GM20431 (cell line): ENCODE measurements around the gene MPC1.
"Not testable (repeated sequence)": the region's sequence is repeated elsewhere in the genome, so short reads cannot be mapped to it uniquely, and the experiment has no call there.

Source experiments
- in situ Hi-C: fragments of 300-500 bp; cut with MseI, MboI; formaldehyde crosslinking; loops from one replicate; pipeline ENCODE4 v1.15.0; 2020; ENCODE audit warnings: low sequenced_read_pairs; ENCODE audit not compliant: unreplicated experiment

MPC1 gene

DNA sequence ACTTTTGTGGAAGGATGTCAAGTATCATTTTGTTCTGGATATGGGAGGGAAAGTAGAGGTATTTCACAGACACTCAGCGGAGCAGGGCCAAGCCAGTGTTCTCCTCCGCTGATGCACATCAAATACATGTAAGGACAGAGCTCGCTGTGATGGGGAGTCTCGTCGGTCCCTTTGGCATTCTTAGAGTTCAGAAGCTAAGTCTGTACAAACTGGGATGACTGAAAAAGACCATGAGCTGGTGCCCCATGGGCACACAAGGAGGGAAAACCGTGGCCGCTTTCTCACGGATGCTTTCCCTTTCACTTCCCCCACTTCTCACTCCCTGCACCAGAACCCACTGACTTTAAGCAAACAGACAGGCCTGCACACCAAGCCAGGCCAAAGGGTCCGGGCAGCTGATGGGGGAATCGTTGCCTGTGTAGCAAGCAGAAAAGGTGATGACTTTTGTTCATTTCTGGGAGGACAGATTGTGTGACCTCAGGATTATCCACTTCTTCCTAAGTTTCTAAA is 27.7 kb upstream of the MPC1 start:
- in situ Hi-C loops: loop anchor here (25.0 kb wide), 1 partner anchor 123 kb away; no protein-coding TSS in a partner anchor

DNA sequence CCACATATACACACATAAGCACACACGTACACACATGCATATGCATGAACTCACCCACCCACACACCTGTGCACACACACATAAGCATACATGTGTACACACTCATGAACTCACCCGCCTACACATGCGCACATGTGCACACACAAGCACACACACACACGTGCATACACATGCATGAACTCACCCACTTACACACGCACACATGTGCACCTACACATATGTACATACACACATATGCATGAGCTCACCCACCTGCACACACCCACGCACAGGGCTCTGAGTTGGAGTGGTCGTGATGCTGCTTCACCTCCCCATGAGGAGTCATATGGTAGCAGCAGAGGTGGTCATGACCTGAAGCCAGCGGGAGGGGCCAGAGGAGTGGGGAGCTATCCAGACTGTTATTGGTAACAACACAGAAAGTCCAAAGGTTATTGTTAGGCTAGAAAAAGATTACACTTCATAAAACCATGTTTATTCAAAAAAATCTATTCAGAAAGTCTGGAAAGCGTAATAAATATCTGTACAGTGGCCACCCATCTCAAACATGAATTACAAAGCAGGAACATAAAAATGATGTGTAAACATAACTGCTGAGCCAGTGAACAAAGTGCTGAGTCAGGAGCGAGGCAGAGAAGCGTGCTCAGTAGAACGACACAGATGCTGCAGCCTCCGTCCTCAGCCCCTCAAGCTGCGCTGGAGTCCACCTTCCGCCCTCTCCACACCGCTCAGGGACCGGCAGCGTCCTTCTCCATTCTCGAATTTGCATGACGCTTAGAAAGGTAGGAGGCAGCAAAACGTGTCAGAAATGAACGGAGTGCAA is 26.4 kb upstream of the MPC1 start:
- in situ Hi-C loops: loop anchor here (25.0 kb wide), 1 partner anchor 122 kb away; no protein-coding TSS in a partner anchor

DNA sequence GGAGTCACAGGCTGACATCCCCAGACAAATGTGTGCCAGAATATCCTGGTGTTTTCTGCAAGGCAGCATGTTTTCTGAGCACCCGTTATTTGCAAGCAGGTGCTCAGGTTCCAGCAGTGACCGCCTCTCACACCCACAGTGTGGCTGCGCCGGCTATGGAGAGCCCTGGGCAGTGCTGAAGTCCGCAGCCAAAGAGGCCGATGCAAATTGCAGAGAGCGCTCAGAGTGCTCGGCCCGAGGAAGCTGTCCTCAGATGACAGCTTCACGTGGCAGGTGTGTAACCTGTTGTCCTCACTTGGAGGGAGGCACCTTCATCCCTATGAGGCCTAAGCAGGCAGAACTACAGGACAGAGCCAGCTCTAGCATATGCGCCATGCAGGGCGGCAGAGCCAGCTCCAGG is 23.5 kb upstream of the MPC1 start:
- in situ Hi-C loops: loop anchor here (25.0 kb wide), 1 partner anchor 119 kb away; no protein-coding TSS in a partner anchor

DNA sequence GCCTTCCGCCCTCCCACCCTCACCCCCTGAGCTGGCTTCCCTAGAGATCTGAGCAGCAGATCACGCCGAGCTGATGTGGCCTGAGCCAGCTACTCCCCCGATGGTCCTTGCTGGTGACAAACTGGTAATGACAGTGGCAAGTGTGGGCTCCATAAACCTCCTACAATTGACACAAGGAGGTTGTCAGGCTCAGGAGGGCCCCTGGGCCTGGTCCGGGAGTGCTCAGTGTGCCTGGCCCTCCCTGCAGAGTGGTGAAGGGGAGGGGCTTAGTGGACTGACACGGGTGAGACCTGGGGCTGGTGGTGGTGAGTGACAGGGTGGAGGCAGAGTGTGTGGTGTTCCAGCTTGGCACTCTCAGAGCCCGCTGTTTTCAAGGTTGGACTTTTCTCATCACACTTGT is 22.6 kb upstream of the MPC1 start:
- in situ Hi-C loops: loop anchor here (25.0 kb wide), 1 partner anchor 118 kb away; no protein-coding TSS in a partner anchor

DNA sequence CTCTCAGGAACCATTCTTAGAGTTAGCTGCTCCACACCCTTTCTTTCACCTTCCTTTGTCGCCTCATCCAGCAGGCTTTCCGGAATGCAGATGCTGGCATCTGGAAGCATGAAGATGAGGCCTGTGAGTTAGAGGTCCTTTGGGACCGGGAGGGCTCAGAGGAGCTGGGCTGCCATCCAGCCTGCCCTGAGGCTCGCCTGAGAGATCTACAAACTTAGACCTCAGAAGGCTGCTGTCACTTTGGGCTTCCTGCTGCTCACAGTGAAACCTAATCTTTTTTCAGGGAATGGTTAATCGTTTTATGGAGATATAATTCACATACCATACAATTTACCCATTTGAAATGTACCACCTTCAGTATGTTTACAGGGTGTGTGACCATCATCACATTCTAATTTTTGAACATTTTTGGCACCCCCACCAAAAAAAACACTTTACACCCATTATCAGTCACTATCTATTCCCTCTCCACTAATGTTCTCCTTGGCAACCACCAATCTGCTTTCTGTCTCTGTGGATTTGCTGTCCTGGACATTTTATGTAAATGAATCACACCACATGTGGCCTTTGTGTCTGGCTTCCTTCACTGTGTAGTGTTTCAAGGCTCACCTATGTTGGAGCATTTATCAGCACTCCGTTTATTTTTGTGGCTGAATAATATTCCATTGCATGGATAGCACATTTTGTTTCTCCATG is 20.0 kb upstream of the MPC1 start:
- in situ Hi-C loops: loop anchor here (25.0 kb wide), 1 partner anchor 115 kb away; no protein-coding TSS in a partner anchor

DNA sequence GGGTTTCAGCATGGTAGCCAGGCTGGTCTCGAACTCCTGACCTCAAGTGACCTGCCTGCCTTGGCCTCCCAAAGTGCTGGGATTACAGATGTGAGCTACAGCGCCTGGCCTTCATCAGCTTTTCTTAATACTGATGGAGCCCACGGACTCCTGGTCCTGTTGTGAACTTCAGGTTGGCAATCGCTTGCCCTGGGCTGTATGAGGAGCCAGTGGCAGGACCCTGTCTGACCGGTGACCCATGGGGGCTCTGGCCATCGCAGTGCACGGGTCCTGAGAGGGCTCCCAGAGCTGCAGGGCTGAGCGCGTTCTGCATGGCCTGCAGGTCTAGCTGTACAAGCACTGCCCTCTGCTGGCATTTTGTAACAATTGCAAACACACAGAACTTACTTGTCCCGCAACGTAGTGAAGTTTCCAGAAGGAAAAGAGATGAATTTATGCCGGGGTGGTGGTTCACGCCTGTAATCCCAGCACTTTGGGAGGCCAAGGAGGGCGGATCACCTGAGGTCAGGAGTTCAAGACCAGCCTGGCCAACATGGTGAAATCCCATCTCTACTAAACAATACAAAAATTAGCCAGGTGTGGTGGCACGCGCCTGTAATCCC is 18.0 kb upstream of the MPC1 start:
- in situ Hi-C loops: loop anchor here (25.0 kb wide), 1 partner anchor 113 kb away; no protein-coding TSS in a partner anchor

DNA sequence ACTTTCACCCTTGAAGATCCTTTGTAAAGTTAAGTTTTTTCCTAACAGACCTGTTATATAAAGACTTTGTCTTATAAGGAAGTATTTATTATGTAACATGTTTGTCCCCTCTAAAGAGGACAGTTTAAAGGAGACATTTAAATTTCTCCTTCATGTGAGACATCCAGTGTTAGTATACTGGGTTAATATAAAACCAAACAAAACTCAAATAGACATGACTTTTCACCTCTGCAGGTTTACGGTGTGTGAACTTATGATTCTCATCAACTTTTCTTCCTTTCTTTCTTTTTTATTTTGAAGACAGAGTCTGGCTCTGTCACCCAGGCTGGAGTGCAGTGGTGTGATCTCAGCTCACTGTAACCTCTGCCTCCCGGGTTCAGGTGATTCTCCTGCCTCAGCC is 17.4 kb upstream of the MPC1 start:
- in situ Hi-C loops: loop anchor here (25.0 kb wide), 1 partner anchor 113 kb away; no protein-coding TSS in a partner anchor

DNA sequence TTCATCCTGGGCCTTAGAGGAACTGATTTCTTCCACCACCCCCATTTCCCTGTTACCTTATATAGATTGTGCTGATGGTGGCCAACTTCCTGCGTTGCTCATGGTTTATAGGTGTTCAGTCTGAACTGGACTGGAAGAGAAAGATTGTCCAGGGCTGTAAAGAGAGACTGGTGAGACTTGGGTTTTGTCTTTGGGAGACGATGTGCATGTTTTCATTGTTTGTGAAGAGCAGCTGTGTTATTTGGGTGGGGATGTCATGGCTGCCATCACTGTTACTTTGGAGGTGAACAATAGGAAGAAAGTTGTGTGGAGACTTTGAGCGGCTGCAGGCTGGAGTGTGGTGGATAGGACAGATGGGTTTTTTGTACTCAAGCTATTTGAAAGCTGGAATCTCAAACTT is 15.6 kb upstream of the MPC1 start:
- in situ Hi-C loops: no loop called here

DNA sequence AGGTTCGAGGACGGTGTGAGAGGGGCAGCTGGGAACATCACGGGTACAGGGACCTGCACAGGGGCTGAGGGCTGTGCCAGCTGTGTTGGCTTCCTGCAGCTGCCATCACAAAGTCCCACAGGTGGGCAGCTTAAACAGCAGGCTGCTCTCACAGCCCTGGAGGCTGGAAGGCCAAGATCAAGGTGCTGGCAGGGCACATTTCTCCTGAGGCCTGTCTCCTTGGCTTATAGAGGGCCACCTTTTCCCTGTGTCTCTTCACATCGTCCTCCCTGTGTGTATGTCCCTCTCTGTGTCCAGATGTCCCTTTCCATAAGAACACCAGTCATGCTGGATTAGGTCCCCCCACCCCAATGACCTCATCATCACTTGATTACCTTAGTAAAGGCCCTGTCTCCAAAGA is 15.1 kb upstream of the MPC1 start:
- in situ Hi-C loops: no loop called here

DNA sequence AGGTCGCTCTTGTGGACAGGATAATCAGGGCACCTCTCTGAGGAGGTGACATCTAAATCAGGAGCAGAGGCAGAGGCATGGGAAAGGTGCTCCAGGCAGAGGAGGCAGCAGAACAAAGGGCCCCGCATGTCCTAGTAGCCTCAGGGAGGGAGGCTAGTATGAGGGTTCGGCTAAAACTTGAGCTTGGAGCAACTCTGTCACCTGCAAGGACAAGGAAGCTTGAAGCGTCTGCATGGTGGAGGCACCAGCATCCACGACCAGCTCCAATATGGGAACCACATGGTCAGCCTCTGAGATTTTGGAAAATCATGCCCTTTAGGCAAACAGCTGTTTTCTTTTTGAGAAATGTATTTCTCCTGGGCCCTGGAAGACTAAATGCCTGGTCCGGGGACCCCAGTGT is 13.0 kb upstream of the MPC1 start:
- in situ Hi-C loops: no loop called here

DNA sequence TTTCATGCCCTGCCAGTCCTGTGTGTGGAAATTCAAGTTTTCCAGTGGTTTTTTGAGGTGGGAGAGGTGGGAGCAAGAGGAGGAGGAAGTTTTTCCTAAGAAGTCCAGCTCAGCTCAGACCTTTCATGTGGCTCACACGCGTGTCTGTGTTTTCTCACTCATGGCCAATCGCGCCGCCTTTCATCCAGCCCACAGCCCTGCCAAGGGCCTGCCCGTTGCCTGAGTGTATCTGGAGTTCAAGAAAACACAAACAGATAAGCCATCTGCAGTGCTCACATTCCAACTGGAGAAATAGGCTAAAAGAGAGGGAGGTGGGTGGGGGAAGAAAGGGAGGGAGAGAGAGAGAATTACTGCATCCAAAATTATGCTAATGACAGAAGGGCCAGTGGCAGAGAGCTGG is 12.6 kb upstream of the MPC1 start:
- in situ Hi-C loops: no loop called here

DNA sequence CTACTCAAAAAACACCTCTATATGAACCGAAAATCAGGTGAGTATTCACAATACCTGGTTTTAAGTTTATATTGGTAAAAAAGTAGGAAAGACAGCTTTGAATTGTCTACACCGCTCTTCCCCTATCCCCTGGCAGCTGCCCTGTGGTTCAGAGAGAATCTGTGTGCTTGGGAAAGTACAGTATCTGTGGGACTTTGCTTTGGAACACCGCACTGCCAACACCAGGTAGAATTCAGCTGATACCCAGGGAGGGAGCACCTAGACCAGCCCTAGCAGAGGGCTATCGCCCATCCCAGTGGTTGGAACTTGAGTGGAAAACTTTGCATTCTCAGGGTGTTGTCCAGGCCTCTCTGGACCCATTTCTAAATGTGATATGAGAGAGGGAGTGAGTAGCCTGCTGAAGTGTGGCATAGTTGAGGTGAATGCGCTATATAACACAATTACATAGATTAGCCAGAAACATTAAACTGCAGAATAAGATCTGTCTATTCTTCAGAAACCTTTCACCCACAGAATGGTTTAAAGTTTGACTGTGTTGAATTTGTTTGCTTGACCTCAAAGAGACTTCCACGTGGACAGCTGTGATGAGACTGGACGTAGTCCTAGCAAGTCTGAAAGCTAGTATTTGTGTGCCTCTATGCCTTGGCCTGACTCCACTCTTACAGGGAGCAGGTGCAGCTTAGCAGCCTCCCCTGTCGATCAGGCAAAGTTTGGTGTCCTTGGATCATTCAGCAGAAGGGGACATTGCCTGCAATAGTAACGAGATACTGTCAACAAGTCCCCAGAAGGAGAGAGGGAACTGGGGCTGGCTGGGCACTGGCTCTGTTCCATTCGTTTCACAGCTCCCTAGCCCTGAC is 11.5 kb upstream of the MPC1 start:
- in situ Hi-C loops: no loop called here

DNA sequence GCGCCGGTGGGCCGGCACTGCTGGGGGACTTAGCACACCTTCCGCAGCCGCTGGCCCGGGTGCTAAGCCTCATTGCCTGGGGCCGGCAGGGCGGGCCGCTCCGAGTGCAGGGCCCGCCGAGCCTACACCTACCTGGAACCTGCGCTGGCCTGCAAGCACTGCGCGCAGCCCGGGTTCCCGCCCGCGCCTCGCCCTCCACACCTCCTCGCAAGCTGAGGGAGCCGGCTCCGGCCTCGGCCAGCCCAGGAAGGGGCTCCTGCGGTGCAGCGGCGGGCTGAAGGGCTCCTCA is 10.7 kb upstream of the MPC1 start:
- in situ Hi-C loops: no loop called here

DNA sequence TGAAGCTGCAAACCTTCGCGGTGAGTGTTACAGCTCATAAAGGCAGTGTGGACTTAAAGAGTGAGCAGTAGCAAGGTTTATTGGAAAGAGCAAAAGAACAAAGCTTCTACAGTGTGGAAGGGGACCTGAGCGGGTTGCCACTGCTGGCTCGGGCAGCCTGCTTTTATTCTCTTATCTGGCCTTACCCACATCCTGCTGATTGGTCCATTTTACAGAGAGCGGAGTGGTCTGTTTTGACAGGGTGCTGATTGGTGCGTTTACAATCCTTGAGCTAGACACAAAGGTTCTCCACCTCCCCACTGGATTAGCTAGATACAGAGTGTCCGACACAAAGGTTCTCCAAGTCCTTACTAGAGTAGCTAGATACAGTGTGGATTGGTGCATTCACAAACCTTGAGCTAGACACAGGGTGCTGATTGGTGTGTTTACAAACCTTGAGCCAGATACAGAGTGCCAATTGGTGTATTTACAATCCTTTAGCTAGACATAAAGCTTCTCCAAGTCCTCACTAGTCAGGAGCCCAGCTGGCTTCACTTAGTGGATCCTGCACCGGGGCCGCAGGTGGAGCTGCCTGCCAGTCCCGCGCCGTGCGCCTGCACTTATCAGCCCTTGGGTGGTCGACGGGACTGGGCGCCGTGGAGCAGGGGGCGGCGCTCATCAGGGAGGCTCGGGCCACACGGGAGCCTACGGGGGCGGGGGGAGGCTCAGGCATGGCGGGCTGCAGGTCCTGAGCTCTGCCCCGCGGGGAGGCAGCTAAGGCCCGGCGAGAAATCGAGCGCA is 10.2 kb upstream of the MPC1 start:
- in situ Hi-C loops: not testable (repeated sequence)

DNA sequence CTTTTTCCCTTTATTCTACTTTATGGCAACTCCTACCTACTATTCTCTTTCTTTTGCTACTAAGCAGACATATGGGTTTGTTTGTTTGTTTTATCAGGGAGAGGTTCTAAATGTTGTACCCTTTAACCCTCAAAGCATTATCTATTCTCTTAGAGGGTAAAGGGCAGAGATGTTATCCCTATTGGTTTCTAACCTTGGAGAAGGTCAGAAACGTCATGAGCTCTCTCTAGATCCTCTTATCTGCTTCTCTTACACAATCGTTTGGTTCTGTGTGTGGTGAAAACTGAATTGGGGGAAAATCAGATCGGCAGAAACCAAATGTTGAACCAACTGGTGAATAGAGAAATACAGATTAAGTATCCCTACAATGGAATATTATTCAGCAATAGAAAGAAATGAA is 6.4 kb upstream of the MPC1 start:
- in situ Hi-C loops: no loop called here

DNA sequence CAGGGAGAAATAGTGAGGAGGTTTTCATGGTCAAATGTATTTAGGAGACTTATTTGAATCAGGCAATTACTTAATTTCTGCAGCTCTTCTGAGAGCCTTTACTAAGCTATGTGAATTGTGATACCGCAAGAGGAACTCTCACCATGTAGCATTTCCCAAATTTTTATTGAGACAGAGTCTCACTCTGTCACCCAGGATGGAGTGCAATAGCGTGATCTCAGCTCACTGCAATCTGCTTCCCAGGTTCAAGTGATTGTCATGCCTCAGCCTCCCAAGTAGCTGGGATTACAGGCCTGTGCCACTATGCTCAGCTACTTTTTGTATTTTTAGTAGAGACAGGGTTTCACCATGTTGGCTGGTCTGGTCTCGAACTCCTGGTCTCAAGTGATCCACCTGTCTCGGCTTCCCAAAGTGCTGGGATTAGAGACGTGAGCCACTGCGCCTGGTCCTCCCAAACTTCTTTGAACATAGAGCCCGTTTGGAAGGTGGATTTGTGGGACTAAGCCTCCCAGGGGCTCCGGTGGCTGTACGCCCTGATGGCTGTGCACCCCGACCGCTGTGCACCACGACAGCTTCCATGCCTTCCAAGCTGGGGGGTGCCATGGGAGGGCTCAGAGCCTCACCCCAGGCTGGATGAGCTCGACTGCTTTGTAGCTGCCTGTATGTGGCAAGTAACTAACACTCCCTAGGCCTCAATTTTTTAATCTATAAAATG is 5.7 kb upstream of the MPC1 start:
- in situ Hi-C loops: no loop called here

DNA sequence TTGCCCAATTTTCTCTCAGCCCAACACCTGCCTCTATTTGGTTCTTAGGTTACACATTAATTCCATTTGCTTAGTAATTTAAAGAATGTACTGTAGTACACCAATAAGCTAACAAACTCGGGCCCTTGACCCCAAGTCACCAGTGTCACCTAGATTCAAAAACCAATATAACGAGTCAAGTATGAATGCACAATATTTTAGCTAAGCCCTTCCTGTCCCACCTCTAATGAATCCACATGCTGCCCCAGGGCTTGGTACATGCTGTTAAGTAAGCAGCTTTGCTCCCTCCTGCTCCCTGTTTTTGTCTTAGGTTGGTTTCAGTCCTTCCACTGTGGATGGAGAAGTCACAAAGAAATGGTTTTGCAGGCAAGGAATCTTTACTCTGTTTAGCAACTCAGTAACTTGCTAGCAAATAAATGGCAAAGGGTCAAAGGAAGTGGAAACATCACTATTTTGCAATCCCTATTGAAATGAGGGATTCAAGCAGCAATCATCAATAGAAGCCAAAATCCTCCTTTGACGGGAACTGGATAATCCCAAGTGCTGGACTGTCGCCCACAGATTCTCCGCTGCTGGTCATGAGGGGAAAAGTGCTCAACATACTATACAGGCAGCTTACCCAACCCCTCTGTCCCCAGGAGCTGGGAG is 5.0 kb upstream of the MPC1 start:
- in situ Hi-C loops: no loop called here

DNA sequence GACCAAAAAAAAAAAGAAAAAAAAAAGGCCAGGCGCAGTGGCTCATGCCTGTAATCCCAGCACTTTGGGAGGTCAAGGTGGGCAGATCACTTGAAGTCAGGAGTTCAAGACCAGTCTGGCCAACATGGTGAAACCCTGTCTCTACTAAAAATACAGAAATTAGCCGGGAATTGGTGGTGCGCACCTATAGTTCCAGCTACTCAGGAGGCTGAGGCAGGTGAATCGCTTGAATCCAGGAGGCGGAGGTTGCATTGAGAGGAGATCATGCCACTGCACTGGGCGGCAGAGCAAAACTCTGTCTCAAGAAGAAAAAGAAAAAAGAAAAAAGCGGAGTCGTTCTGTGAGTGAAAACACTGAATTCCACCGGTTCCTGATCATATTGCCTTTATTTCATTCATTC is 4.4 kb upstream of the MPC1 start:
- in situ Hi-C loops: not testable (repeated sequence)
